ENCODE measurements around the gene PLAC8L1. TPM values are rescaled to one million over a fixed set of nuclear protein-coding genes. Genes with fewer than 3 reads are reported as not detected.
"Not testable (repeated sequence)": the region's sequence is repeated elsewhere in the genome, so short reads cannot be mapped to it uniquely, and the experiment has no call there.

Gene PLAC8L1
- total and polyA plus RNA-seq, 2 of the 13 experiments (the other 11 are each of a cell fraction or from before 2014, with no cell fraction given), result 0.44 TPM; not detected in 1

- TF ChIP-seq POGZ (CRISPR knock-in tag; IDR thresholded peaks at IDR 0.05), result no peak
Observed at GRCh38 chr5:146109379-146109778, 4.0 kb upstream of the PLAC8L1 start (continued).

DNA sequence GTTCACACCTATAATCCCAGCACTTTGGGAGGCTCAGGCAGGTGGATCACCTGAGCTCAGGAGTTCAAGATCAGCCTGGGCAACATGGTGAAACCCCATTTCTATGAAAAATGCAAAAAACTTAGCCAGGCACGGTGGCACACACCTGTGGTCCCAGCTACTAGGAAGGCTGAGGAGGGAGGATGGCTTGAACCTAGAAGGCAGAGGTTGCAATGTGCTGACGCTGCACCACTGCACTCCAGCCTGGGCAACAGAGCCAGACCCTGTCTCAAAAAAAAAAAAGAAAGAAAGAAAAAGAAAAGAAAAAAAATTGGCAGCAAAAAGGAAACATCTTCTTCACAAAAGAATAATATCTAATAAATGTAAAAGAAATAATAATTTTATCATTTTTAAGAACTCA, 3.5 kb upstream of the PLAC8L1 start:
- H3K4me2 ChIP-seq (ENCODE audit: low read depth, low read length); in situ Hi-C loops (cut with HindIII; ENCODE audit: extremely low pct_ligation_motif_present, low pct_unique_long_range_greater_than_20kb); H3K27me3 ChIP-seq (ENCODE audit: control insufficient read depth in 1 of 2, insufficient read depth in 2 of 2, low read length in 2 of 2); H4K20me1 ChIP-seq (ENCODE audit: insufficient read depth, low read length); H3K9me3 ChIP-seq (ENCODE audit: low read length); DNase-seq (ENCODE audit: low spot score); CTCF ChIA-PET (ENCODE audit: low intra/inter-chr PET ratio, low total read pairs); FAIRE-seq; H3K79me2 ChIP-seq (ENCODE audit: insufficient read depth, low read length); ATAC-seq; H3K4me1 ChIP-seq (ENCODE audit: insufficient read depth, low read length); H3K27ac ChIP-seq (ENCODE audit: extremely low read length, insufficient read depth, low read length); intact Hi-C loops (cut with micrococcal nuclease; ENCODE audit: unreplicated experiment); H3K9ac ChIP-seq (ENCODE audit: insufficient read depth, low read depth, low read length); BruUV-seq (replicated peaks); H3K4me3 ChIP-seq (replicated peaks in 1 of 3; ENCODE audit: insufficient read depth in 1 of 3, low read depth in 2 of 3, low read length in 3 of 3); H2AFZ ChIP-seq (ENCODE audit: low read length); POLR2A ChIA-PET: not testable (repeated sequence)
- 80% methylated on average over 2 of the region's 2 CpGs for WGBS (ENCODE audit: low lambda C conversion rate)
- peaks cover 0 to 17% of the 10 kb centered on the region in 2 experiments; a peak in 2 of 5 replicates for H3K36me3 ChIP-seq (replicated peaks in 1 of 2; ENCODE audit: control insufficient read depth in 1 of 2, insufficient read depth in 2 of 2, low read length in 2 of 2)

DNA sequence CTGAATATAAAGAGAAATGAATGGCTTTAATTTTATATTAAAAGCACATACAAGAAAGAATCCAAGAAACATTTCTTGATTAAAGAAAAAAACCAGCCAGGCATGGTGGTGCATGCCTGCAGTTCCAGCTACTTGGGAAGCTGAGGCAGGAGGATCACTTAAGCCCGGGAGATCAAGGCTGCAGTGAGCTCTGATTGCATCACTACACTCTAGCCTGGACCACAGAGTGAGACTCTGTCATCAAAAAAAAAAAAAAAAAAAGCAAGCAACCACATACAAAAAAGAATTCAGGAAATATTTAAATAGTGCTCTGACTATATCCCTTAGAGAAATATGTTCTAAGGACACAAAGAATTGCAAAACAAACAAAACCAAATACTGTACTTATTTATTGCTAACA, 2.5 kb upstream of the PLAC8L1 start:
- no TSS peak for BruUV-seq (replicated peaks)
- ATAC-seq, result no peak

More for the DNA sequence above, 2.5 kb upstream of the PLAC8L1 start:
- no peaks in the 10 kb centered on the region for H3K79me2 ChIP-seq (ENCODE audit: insufficient read depth, low read length)
- TF ChIP-seq ZNF121 (CRISPR knock-in tag; IDR thresholded peaks at IDR 0.05) (0 out of 2 replicates have a peak, but pooled peaks have one; percentile 17), CEBPB (IDR thresholded peaks at IDR 0.05; ENCODE audit: borderline replicate concordance, low read depth, low read length) (peak; percentile 18; the same call in 1 of the 2 replicates), UBTF (CRISPR knock-in tag; IDR thresholded peaks at IDR 0.05) (no peak), CEBPG (CRISPR knock-in tag; IDR thresholded peaks at IDR 0.05) (0 out of 2 replicates have a peak, but pooled peaks have one; percentile 22), ZNF773 (CRISPR knock-in tag; IDR thresholded peaks at IDR 0.05; ENCODE audit: borderline replicate concordance) (no peak)
- DNase-seq (ENCODE audit: low spot score), result no peak
- no peak overlapping the region for H3K9ac ChIP-seq (ENCODE audit: insufficient read depth, low read depth, low read length)
- POLR2A ChIA-PET, result no interaction called here
- peaks cover 0 to 9% of the 10 kb centered on the region in 2 experiments; a peak in 1 of 5 replicates for H3K36me3 ChIP-seq (replicated peaks in 1 of 2; ENCODE audit: control insufficient read depth in 1 of 2, insufficient read depth in 2 of 2, low read length in 2 of 2)
- H3K4me2 ChIP-seq (ENCODE audit: low read depth, low read length), result no peak overlapping the region
- WGBS (ENCODE audit: low lambda C conversion rate), result 29% methylated on average over 1 of the region's 1 CpG
- intact Hi-C loops (cut with micrococcal nuclease; ENCODE audit: unreplicated experiment), result no loop called here
- CTCF ChIA-PET (ENCODE audit: low intra/inter-chr PET ratio, low total read pairs), result no interaction called here
- in situ Hi-C loops (cut with HindIII; ENCODE audit: extremely low pct_ligation_motif_present, low pct_unique_long_range_greater_than_20kb), result no loop called here
- no peaks in the 10 kb centered on the region for H4K20me1 ChIP-seq (ENCODE audit: insufficient read depth, low read length)
- H3K4me3 ChIP-seq (replicated peaks in 1 of 3; ENCODE audit: insufficient read depth in 1 of 3, low read depth in 2 of 3, low read length in 3 of 3), result no peak overlapping the region
- H3K4me1 ChIP-seq (ENCODE audit: insufficient read depth, low read length), result no peaks in the 10 kb centered on the region
- H3K27ac ChIP-seq (ENCODE audit: extremely low read length, insufficient read depth, low read length), result no peak overlapping the region
- FAIRE-seq, result no peak
- no peaks in the 10 kb centered on the region for H3K9me3 ChIP-seq (ENCODE audit: low read length)
- no peak overlapping the region for H2AFZ ChIP-seq (ENCODE audit: low read length)
- no peaks in the 10 kb centered on the region for H3K27me3 ChIP-seq (ENCODE audit: control insufficient read depth in 1 of 2, insufficient read depth in 2 of 2, low read length in 2 of 2)
